ENCODE measurements around the gene CFAP410.
"Not testable (repeated sequence)": the region's sequence is repeated elsewhere in the genome, so short reads cannot be mapped to it uniquely, and the experiment has no call there.

CFAP410 gene

GRCh38 chr21:44349847-44350772 is 10.9 kb upstream of the CFAP410 start:
- no peak for DNase-seq

GRCh38 chr21:44349416-44349846 is 10.2 kb upstream of the CFAP410 start:
- DNase-seq, result no peak

GRCh38 chr21:44348861-44349260 is 9.7 kb upstream of the CFAP410 start:
- DNase-seq, result no peak

- DNase-seq, result no peak
Measured at GRCh38 chr21:44347911-44348451, 8.8 kb upstream of the CFAP410 start.

- DNase-seq, result no peak
Measured at GRCh38 chr21:44345495-44345894, 6.3 kb upstream of the CFAP410 start.

- DNase-seq, result no peak
Measured at GRCh38 chr21:44344541-44345183, 5.5 kb upstream of the CFAP410 start.

- DNase-seq, result not testable (repeated sequence)
Measured at GRCh38 chr21:44342981-44343380, 3.8 kb upstream of the CFAP410 start.

- not testable (repeated sequence) for DNase-seq
Measured at GRCh38 chr21:44341726-44342458, 2.7 kb upstream of the CFAP410 start.

GRCh38 chr21:44337941-44338895 is 972 bp downstream of the CFAP410 start:
- peak; percentile 78 for DNase-seq

GRCh38 chr21:44337449-44337848 is 1.7 kb downstream of the CFAP410 start:
- DNase-seq, result no peak

- DNase-seq, result no peak
Measured at GRCh38 chr21:44335266-44336059, 3.7 kb downstream of the CFAP410 start.

- DNase-seq, result no peak
Measured at GRCh38 chr21:44334329-44335030, 4.7 kb downstream of the CFAP410 start.

GRCh38 chr21:44333509-44334328 is 5.5 kb downstream of the CFAP410 start:
- no peak for DNase-seq

GRCh38 chr21:44332965-44333364 is 6.2 kb downstream of the CFAP410 start:
- no peak for DNase-seq

GRCh38 chr21:44332383-44332782 is 6.8 kb downstream of the CFAP410 start:
- no peak for DNase-seq

- DNase-seq, result no peak
Measured at GRCh38 chr21:44331650-44332307, 7.4 kb downstream of the CFAP410 start.

GRCh38 chr21:44331209-44331608 is 8.0 kb downstream of the CFAP410 start:
- no peak for DNase-seq

- DNase-seq, result no peak
Measured at GRCh38 chr21:44330698-44331097, 8.5 kb downstream of the CFAP410 start.

Measured in islet precursor cell (in vitro differentiated cells).